GM12878 (cell line): ENCODE data around the gene TSC2. TPM values are rescaled to one million over a fixed set of nuclear protein-coding genes. Genes with fewer than 3 reads are reported as not detected.
A peak's percentile ranks its signal among the peaks of the same experiment; 100 is the strongest.

Experiments used
- FOS ChIP-seq: IDR thresholded peaks from 3 replicates; pipeline ENCODE4 v1.6.1; 2011; ENCODE audit warnings: borderline replicate concordance; ENCODE audit not compliant: insufficient read length; ENCODE audit errors: extremely low read depth
- FOXK2 ChIP-seq: fragments of 450-650 bp; IDR thresholded peaks from 2 replicates; pipeline ENCODE4 v1.6.1; 2017; ENCODE audit warnings: mild to moderate bottlenecking, moderate library complexity
- KAT2A ChIP-seq: conservative IDR thresholded peaks from 2 replicates; pipeline ENCODE4 v1.6.1; 2011; ENCODE audit warnings: low read depth, low read length; ENCODE audit not compliant: control insufficient read depth
- NR2C1 ChIP-seq: fragments of 450-650 bp; IDR thresholded peaks from 2 replicates; pipeline ENCODE4 v1.6.1; 2017; ENCODE audit warnings: antibody characterized with exemption, mild to moderate bottlenecking, moderate library complexity
- NR2C2 ChIP-seq: IDR thresholded peaks from 2 replicates; pipeline ENCODE4 v1.6.1; 2011; ENCODE audit warnings: borderline replicate concordance, low read depth; ENCODE audit not compliant: control insufficient read depth, insufficient read length
- POLR2AphosphoS2 ChIP-seq: IDR thresholded peaks from 2 replicates; pipeline ENCODE4 v1.6.1; 2011; ENCODE audit warnings: low read depth, mild to moderate bottlenecking, low read length, improper control_type of control experiment, moderate library complexity
- PRDM15 ChIP-seq: fragments of 450-650 bp; formaldehyde crosslinking; IDR thresholded peaks from 2 replicates; pipeline ENCODE4 v1.4.0; 2020; ENCODE audit warnings: mild to moderate bottlenecking, moderate library complexity
- TAF1 ChIP-seq: IDR thresholded peaks from 2 replicates; pipeline ENCODE4 v1.6.1; 2011; ENCODE audit warnings: mild to moderate bottlenecking, low read depth, low read length, borderline replicate concordance
- TCF3 ChIP-seq: IDR thresholded peaks from 2 replicates; pipeline ENCODE4 v1.6.1; 2012; ENCODE audit warnings: low read depth, mild to moderate bottlenecking, low read length, borderline replicate concordance; ENCODE audit not compliant: insufficient read depth
- TCF7 ChIP-seq: IDR thresholded peaks from 2 replicates; pipeline ENCODE4 v1.6.1; 2014; ENCODE audit warnings: antibody characterized with exemption, borderline replicate concordance
- ZNF384 ChIP-seq: IDR thresholded peaks from 2 replicates; pipeline ENCODE4 v1.6.1; 2012; ENCODE audit warnings: low read depth, mild to moderate bottlenecking, low read length, improper control_type of control experiment, borderline replicate concordance
- ZNF687 ChIP-seq: fragments of 450-650 bp; IDR thresholded peaks from 2 replicates; pipeline ENCODE4 v1.6.1; 2017; ENCODE audit warnings: mild to moderate bottlenecking, moderate library complexity
- ZZZ3 ChIP-seq: IDR thresholded peaks from 2 replicates; pipeline ENCODE4 v1.6.1; 2011; ENCODE audit warnings: low read depth; ENCODE audit not compliant: control insufficient read depth, insufficient read length
- polyA plus RNA-seq, 11 experiments: library from polyadenylated mRNA; depleted of rRNA in 4 of 11; unstranded in 6 of 11; stranded (reverse) in 5 of 11; fragments of >200 nt; fragmentation: Nextera tagmentation in 4 of 11; fragmentation: Illumina TruSeq in 1 of 11; extraction: Ambion mirVana in 4 of 11; extraction: Trizol in 1 of 11; gene quantifications; 1 replicate in 1 of 11; 2 replicates in 10 of 11; pipeline versions ENCODE4 v1.2.1 to v1.2.3, GENCODE V29; 2011 to 2016; ENCODE audit warnings: inconsistent platforms in 2 of 11, missing spikeins in 2 of 11, low read depth in 1 of 11
- total RNA-seq, 4 experiments: library from RNA; depleted of rRNA in 3 of 4; stranded (reverse); fragments of >200 nt in 3 of 4; fragmentation: Illumina TruSeq in 1 of 4; extraction: Trizol in 1 of 4; gene quantifications; 2 replicates each; pipeline versions ENCODE4 v1.2.1 to v1.2.3, GENCODE V29; 2013 to 2021
- TF ChIP-seq, protein P1 (sequence below): fragments of 450-650 bp; conservative IDR thresholded peaks from 2 replicates; pipeline ENCODE4 v1.6.1; 2017; ENCODE audit warnings: mild to moderate bottlenecking, moderate library complexity
- TF ChIP-seq, protein P2 (sequence below): fragments of 450-650 bp; IDR thresholded peaks from 2 replicates; pipeline ENCODE4 v1.6.1; 2018; ENCODE audit warnings: mild to moderate bottlenecking, low read depth, moderate library complexity; ENCODE audit not compliant: partially characterized antibody

The TSC2 gene
- total and polyA plus RNA-seq, 10 of the 15 experiments (the other 5 are each of a cell fraction or from before 2014, with no cell fraction given), result 1.6 to 77.0 (median 21.6) TPM

GRCh38 chr16:2047330-2048115 lies at the start of gene TSC2, which contains the start of gene NTHL1 (continued):
- TF ChIP-seq, protein P1, sequence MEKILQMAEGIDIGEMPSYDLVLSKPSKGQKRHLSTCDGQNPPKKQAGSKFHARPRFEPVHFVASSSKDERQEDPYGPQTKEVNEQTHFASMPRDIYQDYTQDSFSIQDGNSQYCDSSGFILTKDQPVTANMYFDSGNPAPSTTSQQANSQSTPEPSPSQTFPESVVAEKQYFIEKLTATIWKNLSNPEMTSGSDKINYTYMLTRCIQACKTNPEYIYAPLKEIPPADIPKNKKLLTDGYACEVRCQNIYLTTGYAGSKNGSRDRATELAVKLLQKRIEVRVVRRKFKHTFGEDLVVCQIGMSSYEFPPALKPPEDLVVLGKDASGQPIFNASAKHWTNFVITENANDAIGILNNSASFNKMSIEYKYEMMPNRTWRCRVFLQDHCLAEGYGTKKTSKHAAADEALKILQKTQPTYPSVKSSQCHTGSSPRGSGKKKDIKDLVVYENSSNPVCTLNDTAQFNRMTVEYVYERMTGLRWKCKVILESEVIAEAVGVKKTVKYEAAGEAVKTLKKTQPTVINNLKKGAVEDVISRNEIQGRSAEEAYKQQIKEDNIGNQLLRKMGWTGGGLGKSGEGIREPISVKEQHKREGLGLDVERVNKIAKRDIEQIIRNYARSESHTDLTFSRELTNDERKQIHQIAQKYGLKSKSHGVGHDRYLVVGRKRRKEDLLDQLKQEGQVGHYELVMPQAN, result peak; percentile 94; the same call in 1 of the 2 replicates
- TF ChIP-seq KAT2A (no peak), ZNF687 (peak; percentile 67; the same call in 1 of the 2 replicates), TCF7 (no peak), ZNF384 (no peak), ZZZ3 (no peak), TAF1 (0 out of 2 replicates have a peak, but pooled peaks have one; percentile 22), FOS (no peak), PRDM15 (CRISPR knock-in tag) (peak; percentile 75; the same call in 1 of the 2 replicates), NR2C1 (peak; percentile 89), POLR2AphosphoS2 (0 out of 2 replicates have a peak, but pooled peaks have one; percentile 60), NR2C2 (no peak), TCF3 (no peak), FOXK2 (no peak)
- TF ChIP-seq, protein P2, sequence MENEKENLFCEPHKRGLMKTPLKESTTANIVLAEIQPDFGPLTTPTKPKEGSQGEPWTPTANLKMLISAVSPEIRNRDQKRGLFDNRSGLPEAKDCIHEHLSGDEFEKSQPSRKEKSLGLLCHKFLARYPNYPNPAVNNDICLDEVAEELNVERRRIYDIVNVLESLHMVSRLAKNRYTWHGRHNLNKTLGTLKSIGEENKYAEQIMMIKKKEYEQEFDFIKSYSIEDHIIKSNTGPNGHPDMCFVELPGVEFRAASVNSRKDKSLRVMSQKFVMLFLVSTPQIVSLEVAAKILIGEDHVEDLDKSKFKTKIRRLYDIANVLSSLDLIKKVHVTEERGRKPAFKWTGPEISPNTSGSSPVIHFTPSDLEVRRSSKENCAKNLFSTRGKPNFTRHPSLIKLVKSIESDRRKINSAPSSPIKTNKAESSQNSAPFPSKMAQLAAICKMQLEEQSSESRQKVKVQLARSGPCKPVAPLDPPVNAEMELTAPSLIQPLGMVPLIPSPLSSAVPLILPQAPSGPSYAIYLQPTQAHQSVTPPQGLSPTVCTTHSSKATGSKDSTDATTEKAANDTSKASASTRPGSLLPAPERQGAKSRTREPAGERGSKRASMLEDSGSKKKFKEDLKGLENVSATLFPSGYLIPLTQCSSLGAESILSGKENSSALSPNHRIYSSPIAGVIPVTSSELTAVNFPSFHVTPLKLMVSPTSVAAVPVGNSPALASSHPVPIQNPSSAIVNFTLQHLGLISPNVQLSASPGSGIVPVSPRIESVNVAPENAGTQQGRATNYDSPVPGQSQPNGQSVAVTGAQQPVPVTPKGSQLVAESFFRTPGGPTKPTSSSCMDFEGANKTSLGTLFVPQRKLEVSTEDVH, result no peak
